ENCODE results near the gene KCTD18. TPM values are rescaled to one million over a fixed set of nuclear protein-coding genes. Genes with fewer than 3 reads are reported as not detected.
A peak's percentile ranks its signal among the peaks of the same experiment; 100 is the strongest.

Gene KCTD18
- total RNA-seq, 1 donor = 33.7 TPM

DNA sequence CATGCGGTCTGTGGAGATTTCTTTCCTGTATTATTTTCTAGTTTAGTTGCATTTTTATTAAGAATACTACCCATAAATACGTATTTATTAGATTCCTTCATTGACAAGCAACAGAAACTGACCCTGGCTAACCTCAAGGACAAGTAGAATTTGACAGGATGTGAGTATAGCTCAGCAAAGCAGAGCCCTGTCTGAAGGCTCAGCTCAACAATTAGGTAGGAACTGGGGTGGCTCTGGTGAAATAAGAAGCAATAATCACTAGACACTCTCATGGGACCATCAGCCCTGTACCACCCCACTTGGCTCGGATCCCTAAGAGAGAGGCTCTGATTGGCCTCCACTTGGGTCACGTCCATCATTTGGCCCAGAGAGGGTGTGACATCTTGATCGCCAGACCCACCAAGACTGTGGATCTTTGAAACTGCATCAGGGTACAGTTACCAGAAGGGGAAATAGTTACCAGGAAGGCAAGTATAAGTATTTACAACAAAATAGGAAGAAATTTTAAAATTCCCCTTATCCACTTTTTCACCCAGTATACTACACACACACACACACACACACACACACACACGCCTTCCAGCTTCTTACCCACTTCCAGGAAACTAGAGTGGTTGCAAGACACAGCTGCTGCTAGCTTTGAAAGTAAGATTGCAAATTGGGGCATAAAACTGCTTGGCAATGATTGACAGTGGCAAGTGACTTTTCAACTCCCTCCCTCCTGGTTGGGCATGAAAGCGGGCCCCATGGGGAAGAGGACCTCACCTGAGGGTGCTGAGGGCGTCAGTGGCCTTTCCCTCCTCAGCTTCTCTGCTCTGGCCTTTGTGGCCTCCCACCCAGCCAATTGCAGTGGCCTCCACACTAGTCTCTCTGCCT is 41.8 kb downstream of the KCTD18 start:
- no peak overlapping the region for H3K4me3 ChIP-seq (ENCODE audit: insufficient read depth, low read length)
- H2AFZ ChIP-seq (ENCODE audit: low read length) = no peak overlapping the region
- H3K79me2 ChIP-seq (ENCODE audit: insufficient read depth, low read length) = no peaks in the 10 kb centered on the region
- no peaks in the 10 kb centered on the region for H3K9me3 ChIP-seq (ENCODE audit: low read depth, low read length)
- TF ChIP-seq, protein P1, sequence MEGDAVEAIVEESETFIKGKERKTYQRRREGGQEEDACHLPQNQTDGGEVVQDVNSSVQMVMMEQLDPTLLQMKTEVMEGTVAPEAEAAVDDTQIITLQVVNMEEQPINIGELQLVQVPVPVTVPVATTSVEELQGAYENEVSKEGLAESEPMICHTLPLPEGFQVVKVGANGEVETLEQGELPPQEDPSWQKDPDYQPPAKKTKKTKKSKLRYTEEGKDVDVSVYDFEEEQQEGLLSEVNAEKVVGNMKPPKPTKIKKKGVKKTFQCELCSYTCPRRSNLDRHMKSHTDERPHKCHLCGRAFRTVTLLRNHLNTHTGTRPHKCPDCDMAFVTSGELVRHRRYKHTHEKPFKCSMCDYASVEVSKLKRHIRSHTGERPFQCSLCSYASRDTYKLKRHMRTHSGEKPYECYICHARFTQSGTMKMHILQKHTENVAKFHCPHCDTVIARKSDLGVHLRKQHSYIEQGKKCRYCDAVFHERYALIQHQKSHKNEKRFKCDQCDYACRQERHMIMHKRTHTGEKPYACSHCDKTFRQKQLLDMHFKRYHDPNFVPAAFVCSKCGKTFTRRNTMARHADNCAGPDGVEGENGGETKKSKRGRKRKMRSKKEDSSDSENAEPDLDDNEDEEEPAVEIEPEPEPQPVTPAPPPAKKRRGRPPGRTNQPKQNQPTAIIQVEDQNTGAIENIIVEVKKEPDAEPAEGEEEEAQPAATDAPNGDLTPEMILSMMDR (IDR thresholded peaks at IDR 0.05; ENCODE audit: extremely low read depth, low read depth, low read length) = no peak
- DNase-seq (ENCODE audit: insufficient read length, low spot score, missing footprints) = no peak
- H3K36me3 ChIP-seq (ENCODE audit: insufficient read depth, low read length) = peaks cover 62% of the 10 kb centered on the region
- H3K4me2 ChIP-seq (ENCODE audit: insufficient read depth, low read length) = no peak overlapping the region
- peak overlapping the region; percentile 55 for H3K27ac ChIP-seq (ENCODE audit: low read depth, low read length)
- no peaks in the 10 kb centered on the region for H3K27me3 ChIP-seq (ENCODE audit: insufficient read depth, low read length)
- H3K4me1 ChIP-seq (ENCODE audit: insufficient read depth, low read length) = peaks cover 15% of the 10 kb centered on the region
- no peaks in the 10 kb centered on the region for H4K20me1 ChIP-seq (ENCODE audit: insufficient read depth, low read length)

DNA sequence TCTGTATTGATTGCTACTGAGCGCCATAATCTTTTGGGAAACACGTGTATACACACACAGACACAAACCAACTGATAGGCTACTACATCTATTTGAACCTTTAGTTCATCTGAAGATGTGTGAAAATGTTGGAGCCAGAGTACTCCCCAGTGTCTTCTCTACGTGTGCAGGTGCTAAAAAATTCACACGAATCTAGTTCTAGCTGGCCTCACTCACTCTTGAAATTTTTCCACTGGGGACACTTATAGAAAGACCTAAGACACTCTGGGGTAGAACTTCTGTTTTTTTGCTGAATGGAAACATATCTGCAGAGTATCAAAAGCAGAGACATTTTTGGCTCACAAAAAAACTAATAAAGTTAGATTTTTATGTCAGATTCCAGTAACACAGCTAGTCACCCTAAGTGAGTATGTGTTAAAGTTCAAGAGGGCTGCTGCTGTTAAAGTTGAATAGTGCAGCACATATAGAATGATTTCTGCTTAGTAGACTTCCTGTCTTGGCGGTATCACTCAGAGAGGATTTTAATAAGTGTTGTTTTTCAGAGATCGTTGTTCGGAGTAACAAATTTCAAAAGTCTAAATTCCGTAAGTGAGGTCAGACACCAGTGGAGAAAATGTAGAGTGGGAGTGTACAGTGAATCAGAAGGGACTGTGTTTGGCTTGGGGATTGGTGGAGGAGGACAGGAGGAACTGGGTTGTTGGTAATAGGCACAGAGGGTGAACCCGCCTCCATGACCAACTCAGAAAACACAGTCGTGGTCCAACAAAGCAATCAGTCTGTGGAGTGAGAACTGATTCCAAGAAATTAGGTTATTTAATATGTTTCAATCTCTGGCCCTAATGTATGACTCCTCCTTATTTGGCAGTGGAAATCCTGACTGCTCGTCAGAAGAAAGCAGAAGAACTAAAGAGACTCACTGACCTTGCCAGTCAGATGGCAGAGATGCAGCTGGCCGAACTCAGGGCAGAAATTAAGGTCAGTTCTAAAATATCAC is 43.1 kb downstream of the KCTD18 start:
- H3K4me1 ChIP-seq (ENCODE audit: insufficient read depth, low read length) = peaks cover 15% of the 10 kb centered on the region
- H3K9me3 ChIP-seq (ENCODE audit: low read depth, low read length) = no peaks in the 10 kb centered on the region
- peak; percentile 87 for DNase-seq (ENCODE audit: insufficient read length, low spot score, missing footprints)
- H4K20me1 ChIP-seq (ENCODE audit: insufficient read depth, low read length) = no peaks in the 10 kb centered on the region
- H3K27ac ChIP-seq (ENCODE audit: low read depth, low read length) = peak overlapping the region; percentile 55
- H3K79me2 ChIP-seq (ENCODE audit: insufficient read depth, low read length) = no peaks in the 10 kb centered on the region
- no peaks in the 10 kb centered on the region for H3K27me3 ChIP-seq (ENCODE audit: insufficient read depth, low read length)
- peaks cover 59% of the 10 kb centered on the region for H3K36me3 ChIP-seq (ENCODE audit: insufficient read depth, low read length)
- H3K4me2 ChIP-seq (ENCODE audit: insufficient read depth, low read length) = peak overlapping the region; percentile 60
- TF ChIP-seq, protein P1 (IDR thresholded peaks at IDR 0.05; ENCODE audit: extremely low read depth, low read depth, low read length) = no peak
- peak overlapping the region; percentile 10 for H3K4me3 ChIP-seq (ENCODE audit: insufficient read depth, low read length)
- peak overlapping the region; percentile 1 for H2AFZ ChIP-seq (ENCODE audit: low read length)

DNA sequence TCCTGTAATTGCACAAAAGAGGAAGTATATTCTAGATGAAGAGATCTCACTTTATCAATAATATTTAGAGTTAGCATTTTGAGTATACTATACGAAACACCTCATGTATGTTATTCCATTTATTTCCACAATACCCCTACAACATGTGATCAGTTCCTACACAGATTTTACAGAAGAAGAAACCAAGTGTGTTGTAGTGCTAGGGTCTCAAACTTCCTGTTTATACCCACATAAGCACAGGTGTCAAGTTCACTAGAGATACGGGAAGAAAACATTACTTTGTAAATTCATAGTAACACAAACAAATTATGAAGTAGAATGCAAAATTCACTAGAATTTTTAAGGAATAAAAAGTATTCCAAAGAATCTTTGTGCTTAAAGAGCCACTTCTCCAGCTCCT is 46.4 kb downstream of the KCTD18 start:
- Histone ChIP-seq H3K27ac (ENCODE audit: low read depth, low read length) (no peak overlapping the region), H3K4me2 (ENCODE audit: insufficient read depth, low read length) (no peak overlapping the region), H4K20me1 (ENCODE audit: insufficient read depth, low read length) (no peaks in the 10 kb centered on the region), H3K36me3 (ENCODE audit: insufficient read depth, low read length) (peaks cover 46% of the 10 kb centered on the region), H2AFZ (ENCODE audit: low read length) (no peak overlapping the region), H3K9me3 (ENCODE audit: low read depth, low read length) (no peaks in the 10 kb centered on the region), H3K27me3 (ENCODE audit: insufficient read depth, low read length) (no peaks in the 10 kb centered on the region), H3K4me3 (ENCODE audit: insufficient read depth, low read length) (no peak overlapping the region), H3K79me2 (ENCODE audit: insufficient read depth, low read length) (no peaks in the 10 kb centered on the region), H3K4me1 (ENCODE audit: insufficient read depth, low read length) (peaks cover 15% of the 10 kb centered on the region)
- no peak for DNase-seq (ENCODE audit: insufficient read length, low spot score, missing footprints)
- TF ChIP-seq, protein P1 (IDR thresholded peaks at IDR 0.05; ENCODE audit: extremely low read depth, low read depth, low read length) = no peak
